ENCODE data around the gene ABCA4.

DNA sequence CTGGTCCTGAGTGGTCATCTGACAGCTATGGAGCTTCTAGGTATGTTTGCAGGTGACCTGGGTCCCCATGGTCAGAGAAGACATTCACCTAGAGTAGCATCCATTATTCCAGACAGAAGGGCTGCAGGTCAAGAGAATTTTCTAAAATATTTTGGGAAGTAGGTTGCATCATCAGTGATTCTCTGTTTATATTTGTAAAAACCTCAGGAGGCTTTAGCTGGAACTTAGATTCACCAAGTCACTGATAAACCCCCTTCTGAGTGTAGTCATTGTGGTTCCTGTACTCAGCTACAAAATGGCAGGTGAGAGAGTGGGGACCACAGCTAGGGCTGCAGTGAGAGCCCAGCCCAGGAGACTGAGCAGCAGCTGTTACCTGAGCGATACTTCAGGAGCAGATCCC lies 78.6 kb downstream of the ABCA4 start:
- TF ChIP-seq CSRNP3 (CRISPR knock-in tag; IDR thresholded peaks at IDR 0.05) (no peak), PATZ1 (CRISPR knock-in tag; IDR thresholded peaks at IDR 0.05; ENCODE audit: borderline replicate concordance) (no peak), OSR1 (CRISPR knock-in tag; IDR thresholded peaks at IDR 0.05) (no peak), TCF4 (CRISPR knock-in tag; IDR thresholded peaks at IDR 0.05; ENCODE audit: borderline replicate concordance) (no peak), ZNF565 (CRISPR knock-in tag; conservative IDR thresholded peaks at IDR 0.05; ENCODE audit: low read depth) (no peak), POU6F1 (CRISPR knock-in tag; IDR thresholded peaks at IDR 0.05; ENCODE audit: borderline replicate concordance, low read depth) (no peak), PPARA (CRISPR knock-in tag; IDR thresholded peaks at IDR 0.05; ENCODE audit: borderline replicate concordance) (no peak), ISL1 (CRISPR knock-in tag; IDR thresholded peaks at IDR 0.05) (no peak), TOX (CRISPR knock-in tag; IDR thresholded peaks at IDR 0.05; ENCODE audit: borderline replicate concordance) (no peak), RARB (CRISPR knock-in tag; IDR thresholded peaks at IDR 0.05) (no peak), ARNTL (CRISPR knock-in tag; IDR thresholded peaks at IDR 0.05; ENCODE audit: borderline replicate concordance, low read depth) (no peak)
- TF ChIP-seq, protein P1, sequence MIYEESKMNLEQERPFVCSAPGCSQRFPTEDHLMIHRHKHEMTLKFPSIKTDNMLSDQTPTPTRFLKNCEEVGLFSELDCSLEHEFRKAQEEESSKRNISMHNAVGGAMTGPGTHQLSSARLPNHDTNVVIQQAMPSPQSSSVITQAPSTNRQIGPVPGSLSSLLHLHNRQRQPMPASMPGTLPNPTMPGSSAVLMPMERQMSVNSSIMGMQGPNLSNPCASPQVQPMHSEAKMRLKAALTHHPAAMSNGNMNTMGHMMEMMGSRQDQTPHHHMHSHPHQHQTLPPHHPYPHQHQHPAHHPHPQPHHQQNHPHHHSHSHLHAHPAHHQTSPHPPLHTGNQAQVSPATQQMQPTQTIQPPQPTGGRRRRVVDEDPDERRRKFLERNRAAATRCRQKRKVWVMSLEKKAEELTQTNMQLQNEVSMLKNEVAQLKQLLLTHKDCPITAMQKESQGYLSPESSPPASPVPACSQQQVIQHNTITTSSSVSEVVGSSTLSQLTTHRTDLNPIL (CRISPR knock-in tag; IDR thresholded peaks at IDR 0.05; ENCODE audit: low read depth) = no peak

Measured in SK-N-SH treated with all-trans-retinoic acid at 6 μM for 48 hours (cell line).